WTC11 (cell line): ENCODE results near the gene SLC9A9. TPM values are rescaled to one million over a fixed set of nuclear protein-coding genes. Genes with fewer than 3 reads are reported as not detected.

Source experiments
- ATAC-seq: fragments of 200-7000 bp; cut with Tn5 transposase; 2 replicates; pipeline ENCODE4 v1.10.0; 2021; ENCODE audit warnings: mild to moderate bottlenecking, moderate library complexity
- CTCF ChIA-PET: fragments of 300-600 bp; sonication (Branson Sonifier 250); formaldehyde crosslinking; loops from one replicate; lab custom pipeline; 2021; ENCODE audit warnings: antibody characterized with exemption; lab: Charles Lee
- POLR2A ChIA-PET: fragments of 350-600 bp; sonication (Branson Sonifier 250); formaldehyde crosslinking; loops from one replicate; lab custom pipeline; 2021; ENCODE audit warnings: antibody characterized with exemption; lab: Charles Lee
- DNase-seq: peaks from one replicate; pipeline ENCODE4 v3.0.0; 2021; ENCODE audit warnings: low spot score
- H3K27ac Mint-ChIP-seq: 2 replicates; pipeline ENCODE4 v1.8.0; 2021; ENCODE audit warnings: mixed read lengths
- H3K27me3 Mint-ChIP-seq: 2 replicates; pipeline ENCODE4 v1.8.0; 2021; ENCODE audit warnings: low read depth, mild to moderate bottlenecking, moderate library complexity, mixed read lengths
- H3K36me3 Mint-ChIP-seq: 2 replicates; pipeline ENCODE4 v1.8.0; 2021; ENCODE audit warnings: mixed read lengths
- H3K4me1 Mint-ChIP-seq: 2 replicates; pipeline ENCODE4 v1.8.0; 2022; ENCODE audit warnings: mixed read lengths
- H3K4me3 Mint-ChIP-seq: 2 replicates; pipeline ENCODE4 v1.8.0; 2021; ENCODE audit warnings: mild to moderate bottlenecking, moderate library complexity, mixed read lengths
- H3K9me3 Mint-ChIP-seq: 2 replicates; pipeline ENCODE4 v1.8.0; 2021; ENCODE audit warnings: mixed read lengths
- AFF4 ChIP-seq: sonication (generic); formaldehyde crosslinking; IDR thresholded peaks from 2 replicates; pipeline ENCODE4 v1.8.1; 2023; ENCODE audit warnings: mild to moderate bottlenecking, missing genetic modification reagents, borderline replicate concordance
- ATF2 ChIP-seq: sonication (generic); formaldehyde crosslinking; IDR thresholded peaks from 2 replicates; pipeline ENCODE4 v1.8.1; 2022; ENCODE audit warnings: low read depth, missing genetic modification reagents, borderline replicate concordance
- CREM ChIP-seq: sonication (generic); formaldehyde crosslinking; IDR thresholded peaks from 2 replicates; pipeline ENCODE4 v1.8.1; 2022; ENCODE audit warnings: mild to moderate bottlenecking, missing genetic modification reagents, moderate library complexity
- ERG ChIP-seq: fragments of 250-450 bp; sonication (Bioruptor Pico); IDR thresholded peaks from 2 replicates; pipeline ENCODE4 v1.8.0; 2021; ENCODE audit warnings: mild to moderate bottlenecking
- FOXP1 ChIP-seq: sonication (generic); formaldehyde crosslinking; IDR thresholded peaks from 2 replicates; pipeline ENCODE4 v1.8.0; 2022; ENCODE audit warnings: missing genetic modification reagents, mild to moderate bottlenecking, moderate library complexity, borderline replicate concordance
- JAZF1 ChIP-seq: fragments of 250-450 bp; sonication (Bioruptor Pico); IDR thresholded peaks from 2 replicates; pipeline ENCODE4 v1.9.0; 2021; ENCODE audit warnings: moderate library complexity, mild to moderate bottlenecking, inconsistent platforms
- KAT7 ChIP-seq: sonication (generic); formaldehyde crosslinking; IDR thresholded peaks from 2 replicates; pipeline ENCODE4 v1.8.1; 2023; ENCODE audit warnings: missing genetic modification reagents, mild to moderate bottlenecking, borderline replicate concordance
- NFATC4 ChIP-seq: fragments of 250-450 bp; sonication (Bioruptor Pico); IDR thresholded peaks from 2 replicates; pipeline ENCODE4 v1.9.0; 2021; ENCODE audit warnings: mild to moderate bottlenecking
- NR1H2 ChIP-seq: sonication (generic); formaldehyde crosslinking; IDR thresholded peaks from 2 replicates; pipeline ENCODE4 v1.9.0; 2021; ENCODE audit warnings: mild to moderate bottlenecking, moderate library complexity, missing genetic modification reagents
- NR3C1 ChIP-seq: sonication (generic); formaldehyde crosslinking; conservative IDR thresholded peaks from 2 replicates; pipeline ENCODE4 v1.8.1; 2023; ENCODE audit warnings: low read depth, mild to moderate bottlenecking, missing genetic modification reagents
- PREB ChIP-seq: sonication (generic); formaldehyde crosslinking; IDR thresholded peaks from 2 replicates; pipeline ENCODE4 v1.8.1; 2022; ENCODE audit warnings: mild to moderate bottlenecking, missing genetic modification reagents, moderate library complexity, borderline replicate concordance
- ZMAT4 ChIP-seq: fragments of 250-450 bp; sonication (Bioruptor Pico); IDR thresholded peaks from 2 replicates; pipeline ENCODE4 v1.9.0; 2021; ENCODE audit warnings: mild to moderate bottlenecking
- ZNF281 ChIP-seq: sonication (generic); formaldehyde crosslinking; IDR thresholded peaks from 2 replicates; pipeline ENCODE4 v1.8.0; 2023; ENCODE audit warnings: mild to moderate bottlenecking, missing genetic modification reagents
- ZNF396 ChIP-seq: fragments of 250-450 bp; sonication (Bioruptor Pico); IDR thresholded peaks from 2 replicates; pipeline ENCODE4 v1.8.0; 2021; ENCODE audit warnings: mild to moderate bottlenecking, moderate library complexity, borderline replicate concordance
- total RNA-seq: library from RNA; stranded (reverse); gene quantifications from 3 replicates; pipeline ENCODE4 v1.2.3, GENCODE V29; 2021

SLC9A9 gene
- total RNA-seq, 1 experiment from 2014 or later, result 1.2 TPM

- TF ChIP-seq ZNF281, result no peak
- no peak for TF ChIP-seq NR1H2
- no peak for TF ChIP-seq KAT7 (CRISPR knock-in tag)
- TF ChIP-seq FOXP1 (CRISPR knock-in tag), result no peak
- TF ChIP-seq ZNF396 (CRISPR knock-in tag), result no peak
These were observed 397.6 kb downstream of the SLC9A9 start (continued) for GRCh38 chr3:143450632-143451031.

- Mint-ChIP-seq H3K4me1 (0 out of 2 replicates have a peak, but pooled peaks cover 3% of the 10 kb centered on the region), H3K36me3 (no peaks in the 10 kb centered on the region), H3K27ac (no peak overlapping the region), H3K27me3 (no peaks in the 10 kb centered on the region), H3K9me3 (peaks cover 14% of the 10 kb centered on the region), H3K4me3 (no peak overlapping the region)
- TF ChIP-seq ERG (CRISPR knock-in tag), result no peak
- TF ChIP-seq NR3C1 (CRISPR knock-in tag), result no peak
- no peak for TF ChIP-seq CREM
- no peak for TF ChIP-seq ZMAT4 (CRISPR knock-in tag)
- no peak for TF ChIP-seq JAZF1 (CRISPR knock-in tag)
- TF ChIP-seq PREB (CRISPR knock-in tag), result no peak
- no peak for TF ChIP-seq ATF2 (CRISPR knock-in tag)
- TF ChIP-seq AFF4 (CRISPR knock-in tag), result no peak
- no peak for TF ChIP-seq NFATC4 (CRISPR knock-in tag)
- DNase-seq (no peak), ATAC-seq (no peak)
- CTCF ChIA-PET, result interaction anchor here (1.6 kb wide), 1 partner anchor 14 kb away, joined by 4 read pairs; no protein-coding TSS in a partner anchor
- POLR2A ChIA-PET, result interaction anchor here (0.7 kb wide), 1 partner anchor 183 kb away, joined by 3 read pairs; no protein-coding TSS in a partner anchor
These were observed 400.8 kb downstream of the SLC9A9 start for GRCh38 chr3:143447491-143447890.
